Heart left ventricle (tissue), 16 donors: ENCODE data around the gene PJVK. TPM values are rescaled to one million over a fixed set of nuclear protein-coding genes. Genes with fewer than 3 reads are reported as not detected.
"Not testable (repeated sequence)": the region's sequence is repeated elsewhere in the genome, so short reads cannot be mapped to it uniquely, and the experiment has no call there.

Experiments
- ATAC-seq, 4 donors: fragments of 200-7000 bp; cut with Tn5 transposase; one replicate each; pipeline ENCODE4 v1.9.1; 2020 to 2022; ENCODE audit warnings: moderate library complexity in 4 of 4, mild to moderate bottlenecking in 3 of 4, moderate number of reproducible peaks in 1 of 4
- DNase-seq, 5 donors: peaks; one replicate each; pipeline ENCODE4 v3.0.0-alpha.2; 2020
- H3K27ac ChIP-seq, 12 donors: fragments of 200-600 bp; sonication (generic) in 4 of 12; one replicate each; pipeline versions ENCODE4 v1.5.0 to v1.8.0; 2016 to 2022; ENCODE audit warnings: mild to moderate bottlenecking in 2 of 12
- H3K27me3 ChIP-seq, 9 donors: fragments of 200-600 bp; sonication (generic) in 2 of 9; one replicate each; pipeline versions ENCODE4 v1.5.1 to v1.8.0; 2016 to 2022; ENCODE audit warnings: mild to moderate bottlenecking in 3 of 9
- H3K36me3 ChIP-seq, 9 donors: fragments of 200-600 bp; sonication (generic) in 2 of 9; one replicate each; pipeline versions ENCODE4 v1.5.0 to v1.8.0; 2018 to 2022; ENCODE audit warnings: mild to moderate bottlenecking in 2 of 9
- H3K4me1 ChIP-seq, 12 donors: fragments of 200-600 bp; sonication (generic) in 4 of 12; one replicate each; pipeline versions ENCODE4 v1.5.0 to v1.8.0; 2016 to 2022; ENCODE audit warnings: mild to moderate bottlenecking in 3 of 12
- H3K4me3 ChIP-seq, 12 donors: fragments of 200-600 bp; sonication (generic) in 4 of 12; one replicate each; pipeline versions ENCODE4 v1.5.0 to v1.8.0; 2017 to 2022; ENCODE audit warnings: mild to moderate bottlenecking in 9 of 12, moderate library complexity in 4 of 12
- H3K9me3 ChIP-seq, 12 donors: fragments of 200-600 bp; sonication (generic) in 4 of 12; one replicate each; pipeline versions ENCODE4 v1.5.0 to v1.8.0; 2016 to 2022; ENCODE audit warnings: mild to moderate bottlenecking in 1 of 12
- POLR2A ChIP-seq, 2 donors: fragments of 450-650 bp; IDR thresholded peaks; one replicate each; pipeline ENCODE4 v1.6.1; 2017; ENCODE audit warnings: antibody characterized with exemption in 2 of 2, mild to moderate bottlenecking in 2 of 2, moderate library complexity in 2 of 2
- WGBS, 4 donors: extraction: QIAGEN DNeasy Blood & Tissue Kit in 2 of 4; methylation state at CpG; one replicate each; pipeline versions ENCODE4 v1.1.5 to v1.1.7; 2013 to 2018; 5-methylcytosine and 5-hydroxymethylcytosine counted together
- intact Hi-C, 10 donors: fragments of 100-400 bp; cut with DNase I; formaldehyde crosslinking; loops; one replicate each; pipeline versions ENCODE4 v1.11.1 to v1.14.2; 2022
- polyA plus RNA-seq, 2 donors: library from polyadenylated mRNA; stranded (reverse); fragments of 200-250 nt; gene quantifications; one replicate each; pipeline ENCODE4 v1.2.3, GENCODE V29; 2013
- total RNA-seq, 9 donors: library from RNA; depleted of rRNA in 2 of 9; stranded (reverse); fragments of >200 nt in 2 of 9; fragmentation: NEBNext Ultra II Directional in 3 of 9; extraction: Animal tissue kit (Norgen Biotek cat#: 25700) in 3 of 9; gene quantifications; one replicate each; pipeline versions ENCODE4 v1.1.0 to v1.2.4, GENCODE V29; 2016 to 2023
- TF ChIP-seq, protein P1 (sequence below), 12 donors: fragments of 200-600 bp; sonication (generic) in 4 of 12; IDR thresholded peaks; one replicate each; pipeline versions ENCODE4 v1.5.0 to v1.8.0; 2018 to 2022; ENCODE audit warnings: antibody characterized with exemption in 12 of 12, mild to moderate bottlenecking in 5 of 12
- donor health status: ischemic (EF 13 %, LVEDD 7.1; RV severe dilation, severe dysfunction).
- donor health status: healthy with polysubstance abuse.
- donor health status: DM: no; HTN: yes; CAD: no.
- donor health status: DM: no; HTN: no; CAD: no.
- donor health status: ischemic (EF 25% LVEDD 6.9; RV normal size, moderate dysfunction).
- donor health status: ischemic (EF 25% LVEDD 5.7; RV mildly dilated, moderate dysfunction).
- donor health status: healthy.
- donor health status: DM: yes; HTN: yes; CAD: no.
- donor health status: ischemic (EF 35%, LVEDD 5.7; RV mildly dilated, moderate dysfunction).
- donor health status: nonischemic (EF 11% LVEDD 7.7; RV severe dilation, severe dysfunction).
- donor health status: DM: yes; HTN: yes; CAD: no.
- donor health status: PGD.
- donor health status: ischemic (EF 29% LVEDD 5.4; RV normal size, mild dysfunction).
- donor health status: nonischemic (EF 23%, LVEDD 6.1; RV moderate dilation, normal function).

The PJVK gene
- total and polyA plus RNA-seq, 11 donors, result 0.48 to 1.7 (median 1.3) TPM; not detected in 1

DNA sequence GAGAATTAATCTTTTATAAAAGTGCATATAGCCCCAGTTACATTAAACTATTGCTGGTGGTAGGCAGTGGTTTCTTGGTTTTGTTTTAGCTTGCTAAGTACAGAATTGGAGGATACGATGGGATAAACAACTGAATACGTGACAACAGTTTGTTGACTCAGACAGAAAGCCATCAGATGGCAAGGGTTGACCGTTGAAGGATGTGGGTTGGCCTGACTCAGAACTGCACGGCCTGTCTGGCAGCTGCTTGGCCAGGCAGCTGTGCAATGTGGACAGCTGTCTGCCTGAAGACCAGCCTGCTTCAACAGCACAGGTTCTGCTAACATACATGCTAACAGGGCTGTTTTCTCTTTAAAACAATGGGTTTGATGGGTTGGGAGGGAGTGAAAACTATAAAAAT is 46.8 kb upstream of the PJVK start:
- no peak for TF ChIP-seq POLR2A (IDR thresholded peaks at IDR 0.05)
- TF ChIP-seq, protein P1, sequence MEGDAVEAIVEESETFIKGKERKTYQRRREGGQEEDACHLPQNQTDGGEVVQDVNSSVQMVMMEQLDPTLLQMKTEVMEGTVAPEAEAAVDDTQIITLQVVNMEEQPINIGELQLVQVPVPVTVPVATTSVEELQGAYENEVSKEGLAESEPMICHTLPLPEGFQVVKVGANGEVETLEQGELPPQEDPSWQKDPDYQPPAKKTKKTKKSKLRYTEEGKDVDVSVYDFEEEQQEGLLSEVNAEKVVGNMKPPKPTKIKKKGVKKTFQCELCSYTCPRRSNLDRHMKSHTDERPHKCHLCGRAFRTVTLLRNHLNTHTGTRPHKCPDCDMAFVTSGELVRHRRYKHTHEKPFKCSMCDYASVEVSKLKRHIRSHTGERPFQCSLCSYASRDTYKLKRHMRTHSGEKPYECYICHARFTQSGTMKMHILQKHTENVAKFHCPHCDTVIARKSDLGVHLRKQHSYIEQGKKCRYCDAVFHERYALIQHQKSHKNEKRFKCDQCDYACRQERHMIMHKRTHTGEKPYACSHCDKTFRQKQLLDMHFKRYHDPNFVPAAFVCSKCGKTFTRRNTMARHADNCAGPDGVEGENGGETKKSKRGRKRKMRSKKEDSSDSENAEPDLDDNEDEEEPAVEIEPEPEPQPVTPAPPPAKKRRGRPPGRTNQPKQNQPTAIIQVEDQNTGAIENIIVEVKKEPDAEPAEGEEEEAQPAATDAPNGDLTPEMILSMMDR (IDR thresholded peaks at IDR 0.05), result no peak
- H3K36me3 ChIP-seq, result no peaks in the 10 kb centered on the region
- no peaks in the 10 kb centered on the region for H3K9me3 ChIP-seq
- no peak overlapping the region for H3K27ac ChIP-seq
- no peak overlapping the region for H3K4me3 ChIP-seq
- intact Hi-C loops, result no loop called here
- no peaks in the 10 kb centered on the region for H3K27me3 ChIP-seq
- no peaks in the 10 kb centered on the region for H3K4me1 ChIP-seq
- WGBS, 4 donors, result 29 to 41% (median 35%) methylated on average over 4 of the region's 4 CpGs
- ATAC-seq, result peak in 3 of 4 donors; percentile 45 to 78 (median 76)
- peak in 1 of 5 donors; percentile 29 for DNase-seq

DNA sequence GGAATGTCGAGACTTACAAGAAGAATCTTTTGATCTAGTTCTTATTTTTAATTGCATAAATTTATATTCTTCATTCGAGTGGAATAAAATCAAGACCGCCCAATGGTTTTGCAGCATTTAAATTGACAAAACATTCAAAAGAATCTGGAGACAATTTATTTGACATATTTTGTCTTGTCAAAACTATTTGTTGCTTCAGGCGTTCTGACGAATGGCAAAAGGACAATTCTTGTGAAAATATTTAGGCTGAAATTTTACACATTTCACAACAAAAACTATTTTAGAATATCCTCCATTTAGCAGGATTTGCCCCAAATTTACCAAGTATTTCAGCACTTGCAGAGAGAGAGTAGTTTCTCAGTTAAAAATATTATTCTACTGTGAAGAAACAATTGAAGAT is 41.9 kb upstream of the PJVK start:
- H3K4me1 ChIP-seq, result peaks cover 0 to 7% (median 0%) of the 10 kb centered on the region in 12 donors
- no peak overlapping the region for H3K27ac ChIP-seq
- no peak for TF ChIP-seq POLR2A (IDR thresholded peaks at IDR 0.05)
- TF ChIP-seq, protein P1 (IDR thresholded peaks at IDR 0.05), result no peak
- H3K27me3 ChIP-seq, result no peaks in the 10 kb centered on the region
- no peak overlapping the region for H3K4me3 ChIP-seq
- no peaks in the 10 kb centered on the region for H3K36me3 ChIP-seq
- 89 to 91% (median 89%) methylated on average over 5 of the region's 5 CpGs for WGBS, 4 donors
- ATAC-seq (no peak), DNase-seq (no peak)
- no peaks in the 10 kb centered on the region for H3K9me3 ChIP-seq
- intact Hi-C loops, result no loop called here

DNA sequence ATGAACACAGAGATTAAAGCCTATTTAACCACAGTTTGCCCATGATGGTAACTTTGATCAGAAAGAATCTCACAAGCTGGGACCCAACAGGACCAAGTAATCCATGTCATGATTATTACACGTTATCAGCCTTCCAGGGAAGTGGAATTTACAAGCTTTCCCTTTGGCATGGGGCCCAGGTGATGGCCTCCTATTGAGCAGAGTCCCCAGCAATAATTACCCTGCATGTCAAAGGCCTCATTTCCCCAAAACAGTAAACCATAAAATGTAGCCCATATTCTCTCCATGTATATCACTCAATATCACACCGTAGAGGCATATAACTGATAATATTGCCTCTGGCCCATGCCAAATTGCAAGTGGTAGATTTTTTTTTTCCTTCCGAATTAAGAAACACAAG is 39.1 kb upstream of the PJVK start:
- WGBS, 4 donors, result 66 to 89% (median 81%) methylated on average over 3 of the region's 3 CpGs
- Histone ChIP-seq H3K4me1 (peaks cover 0 to 22% (median 6%) of the 10 kb centered on the region in 12 donors), H3K27me3 (no peaks in the 10 kb centered on the region), H3K4me3 (no peak overlapping the region), H3K36me3 (no peaks in the 10 kb centered on the region), H3K27ac (no peak overlapping the region), H3K9me3 (no peaks in the 10 kb centered on the region)
- TF ChIP-seq, protein P1 (IDR thresholded peaks at IDR 0.05), result no peak
- TF ChIP-seq POLR2A (IDR thresholded peaks at IDR 0.05), result no peak
- no peak for ATAC-seq
- intact Hi-C loops, result loop anchor here in 6 of 10 donors (2.0 to 10.0 kb wide), 5 partner anchors 67 to 300 kb away; partner anchors contain the start of genes RBM45 (in 4 of the 6) and FKBP7 (in 1 of the 6)
- DNase-seq, result no peak

DNA sequence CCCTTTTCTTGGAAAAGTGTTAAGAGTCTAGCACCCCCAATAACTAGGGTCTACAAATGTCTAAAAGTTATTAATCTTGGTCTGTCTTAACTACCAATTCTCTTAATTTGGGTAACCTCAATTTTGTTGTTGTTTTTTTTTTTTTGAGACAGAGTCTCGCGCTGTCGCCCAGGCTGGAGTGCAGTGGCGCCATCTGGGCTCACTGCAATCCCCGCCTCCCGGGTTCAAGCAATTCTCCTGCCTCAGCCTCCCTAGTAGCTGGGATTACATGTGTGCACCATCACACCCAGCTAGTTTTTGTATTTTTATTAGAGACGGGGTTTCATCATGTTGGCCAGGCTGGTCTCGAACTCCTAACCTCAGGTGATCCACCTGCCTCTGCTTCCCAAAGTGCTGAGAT is 38.7 kb upstream of the PJVK start:
- H3K27me3 ChIP-seq, H3K36me3 ChIP-seq, H3K4me3 ChIP-seq, H3K9me3 ChIP-seq, ATAC-seq, DNase-seq, H3K27ac ChIP-seq: not testable (repeated sequence)
- peaks cover 0 to 22% (median 6%) of the 10 kb centered on the region in 12 donors for H3K4me1 ChIP-seq
- WGBS, 4 donors, result 96 to 98% (median 97%) methylated on average over 8 of the region's 8 CpGs
- intact Hi-C loops, result loop anchor here in 6 of 10 donors (2.0 to 10.0 kb wide), 5 partner anchors 66 to 300 kb away; partner anchors contain the start of genes RBM45 (in 4 of the 6) and FKBP7 (in 1 of the 6)
